Natural killer cell (primary cell): ENCODE results near the gene PIGL. TPM values are rescaled to one million over a fixed set of nuclear protein-coding genes. Genes with fewer than 3 reads are reported as not detected.

Experiments
- ATAC-seq, 3 donors: fragments of 150-1000 bp in 2 of 3; fragments of 200-7000 bp in 1 of 3; cut with Tn5 transposase; 1 replicate in 1 of 3; 2 replicates in 2 of 3; pipeline ENCODE4 v1.10.0; 2021; ENCODE audit warnings: mild to moderate bottlenecking in 2 of 3, moderate library complexity in 2 of 3
- DNase-seq, 2 donors: peaks; one replicate each; pipeline versions ENCODE4 v3.0.0 to v3.0.0-alpha.2; 2013 to 2021; ENCODE audit warnings: mixed read lengths in 1 of 2
- H3K27ac ChIP-seq: one replicate; pipeline ENCODE4 v1.5.1; 2013; ENCODE audit warnings: mild to moderate bottlenecking, low read length
- H3K27me3 ChIP-seq: one replicate; pipeline ENCODE4 v1.6.1; 2013; ENCODE audit warnings: low read length; ENCODE audit not compliant: control insufficient read depth, insufficient read depth
- H3K36me3 ChIP-seq: one replicate; pipeline ENCODE4 v1.6.1; 2013; ENCODE audit warnings: low read length; ENCODE audit not compliant: control insufficient read depth, insufficient read depth
- H3K4me1 ChIP-seq: one replicate; pipeline ENCODE4 v1.6.1; 2013; ENCODE audit warnings: low read length; ENCODE audit not compliant: control insufficient read depth, insufficient read depth
- H3K4me3 ChIP-seq: one replicate; pipeline ENCODE4 v1.5.1; 2013; ENCODE audit warnings: low read length
- H3K9me3 ChIP-seq: one replicate; pipeline ENCODE4 v1.6.1; 2013; ENCODE audit warnings: low read length; ENCODE audit not compliant: control insufficient read depth, insufficient read depth
- H3K27ac Mint-ChIP-seq, 2 donors: one replicate each; pipeline ENCODE4 v1.8.0; 2022; ENCODE audit warnings: mild to moderate bottlenecking in 2 of 2, mixed read lengths in 2 of 2, moderate library complexity in 1 of 2
- H3K27me3 Mint-ChIP-seq, 2 donors: one replicate each; pipeline ENCODE4 v1.8.0; 2022; ENCODE audit warnings: low read depth in 2 of 2, mixed read lengths in 2 of 2
- H3K36me3 Mint-ChIP-seq: one replicate; pipeline ENCODE4 v1.8.0; 2022; ENCODE audit warnings: mixed read lengths
- H3K4me1 Mint-ChIP-seq, 2 donors: one replicate each; pipeline ENCODE4 v1.8.0; 2022; ENCODE audit warnings: mixed read lengths in 2 of 2
- H3K4me3 Mint-ChIP-seq: one replicate; pipeline ENCODE4 v1.8.0; 2022; ENCODE audit warnings: mild to moderate bottlenecking, moderate library complexity, mixed read lengths
- H3K9me3 Mint-ChIP-seq, 2 donors: one replicate each; pipeline ENCODE4 v1.8.0; 2022; ENCODE audit warnings: mixed read lengths in 2 of 2
- CTCF ChIP-seq: fragments of 200-600 bp; IDR thresholded peaks from one replicate; pipeline ENCODE4 v1.8.0; 2022; ENCODE audit warnings: antibody characterized with exemption
- WGBS: methylation state at CpG from one replicate; pipeline ENCODE4 v1.1.7; 2013; ENCODE audit warnings: missing lambda C conversion rate; ENCODE audit not compliant: insufficient coverage; 5-methylcytosine and 5-hydroxymethylcytosine counted together
- intact Hi-C: fragments of 100-400 bp; cut with micrococcal nuclease; formaldehyde crosslinking; loops from one replicate; pipeline ENCODE4 v1.14.2; 2022
- total RNA-seq, 4 donors: library from RNA; stranded (reverse); fragments of 120-200 nt in 1 of 4; gene quantifications; one replicate each; pipeline versions ENCODE4 v1.2.3 to v1.2.4, GENCODE V29; 2013 to 2022

Gene PIGL
- total RNA-seq, 3 donors from 2014 or later (not counting 1 experiment from before 2014, with no cell fraction given): 44.2 to 68.3 (median 47.9) TPM

GRCh38 chr17:16286009-16286946 lies 69.3 kb downstream of the PIGL start:
- WGBS: 15% methylated on average over 25 of the region's 26 CpGs
- Histone ChIP-seq H3K4me1 (peaks cover 43% of the 10 kb centered on the region), H3K4me3 (peak overlapping the region; percentile 4), H3K27ac (peak overlapping the region; percentile 87), H3K9me3 (no peaks in the 10 kb centered on the region), H3K36me3 (no peaks in the 10 kb centered on the region), H3K27me3 (no peaks in the 10 kb centered on the region)
- Mint-ChIP-seq H3K27ac (peak overlapping the region; percentile 98 to 100), H3K36me3 (no peaks in the 10 kb centered on the region), H3K9me3 (no peaks in the 10 kb centered on the region), H3K4me1 (peaks cover 45 to 46% of the 10 kb centered on the region in 2 donors), H3K4me3 (peak overlapping the region; percentile 83), H3K27me3 (no peaks in the 10 kb centered on the region)
- ATAC-seq: peak; percentile 91 to 98 (median 96)
- DNase-seq: peak; percentile 73 to 88
- no peak for TF ChIP-seq CTCF
- intact Hi-C loops: loop anchor here (1.0 to 5.0 kb wide), 3 partner anchors 18 to 71 kb away; partner anchors contain the start of genes CENPV and NCOR1

- Histone ChIP-seq H3K36me3 (no peaks in the 10 kb centered on the region), H3K4me3 (peak overlapping the region; percentile 19), H3K27me3 (no peaks in the 10 kb centered on the region), H3K9me3 (no peaks in the 10 kb centered on the region), H3K4me1 (peaks cover 43% of the 10 kb centered on the region), H3K27ac (peak overlapping the region; percentile 87)
- Mint-ChIP-seq H3K9me3 (no peaks in the 10 kb centered on the region), H3K36me3 (no peaks in the 10 kb centered on the region), H3K27me3 (no peaks in the 10 kb centered on the region), H3K4me1 (peaks cover 45 to 46% of the 10 kb centered on the region in 2 donors), H3K4me3 (peak overlapping the region; percentile 83), H3K27ac (peak overlapping the region; percentile 98 to 100)
- DNase-seq: peak in 1 of 2 donors; percentile 17
- WGBS: 60% methylated on average over 9 of the region's 10 CpGs
- TF ChIP-seq CTCF: no peak
- no peak for ATAC-seq
- intact Hi-C loops: loop anchor here (1.0 to 5.0 kb wide), 3 partner anchors 19 to 72 kb away; partner anchors contain the start of genes CENPV and NCOR1
Measured at GRCh38 chr17:16286947-16287562, 70.0 kb downstream of the PIGL start.

GRCh38 chr17:16287563-16288027 lies 70.6 kb downstream of the PIGL start:
- no peak for TF ChIP-seq CTCF
- WGBS: under 1% methylated on average over 6 of the region's 6 CpGs
- peak overlapping the region; percentile 87 for H3K27ac ChIP-seq
- peak overlapping the region; percentile 98 to 100 for H3K27ac Mint-ChIP-seq
- H3K4me1 ChIP-seq: peaks cover 43% of the 10 kb centered on the region
- H3K36me3 Mint-ChIP-seq: no peaks in the 10 kb centered on the region
- peak in 1 of 2 donors; percentile 54 for DNase-seq
- H3K4me3 Mint-ChIP-seq: peak overlapping the region; percentile 83
- ATAC-seq: peak in 1 of 3 donors; percentile 7
- no peaks in the 10 kb centered on the region for H3K27me3 Mint-ChIP-seq
- H3K9me3 ChIP-seq: no peaks in the 10 kb centered on the region
- H3K4me3 ChIP-seq: peak overlapping the region; percentile 19
- peaks cover 45 to 46% of the 10 kb centered on the region in 2 donors for H3K4me1 Mint-ChIP-seq
- intact Hi-C loops: loop anchor here (5.0 kb wide), 1 partner anchor 65 kb away; the partner anchor contains the start of gene CENPV
- H3K9me3 Mint-ChIP-seq: no peaks in the 10 kb centered on the region
- no peaks in the 10 kb centered on the region for H3K36me3 ChIP-seq
- H3K27me3 ChIP-seq: no peaks in the 10 kb centered on the region
